ENCODE measurements around the gene C17orf114.

Gene C17orf114

DNA sequence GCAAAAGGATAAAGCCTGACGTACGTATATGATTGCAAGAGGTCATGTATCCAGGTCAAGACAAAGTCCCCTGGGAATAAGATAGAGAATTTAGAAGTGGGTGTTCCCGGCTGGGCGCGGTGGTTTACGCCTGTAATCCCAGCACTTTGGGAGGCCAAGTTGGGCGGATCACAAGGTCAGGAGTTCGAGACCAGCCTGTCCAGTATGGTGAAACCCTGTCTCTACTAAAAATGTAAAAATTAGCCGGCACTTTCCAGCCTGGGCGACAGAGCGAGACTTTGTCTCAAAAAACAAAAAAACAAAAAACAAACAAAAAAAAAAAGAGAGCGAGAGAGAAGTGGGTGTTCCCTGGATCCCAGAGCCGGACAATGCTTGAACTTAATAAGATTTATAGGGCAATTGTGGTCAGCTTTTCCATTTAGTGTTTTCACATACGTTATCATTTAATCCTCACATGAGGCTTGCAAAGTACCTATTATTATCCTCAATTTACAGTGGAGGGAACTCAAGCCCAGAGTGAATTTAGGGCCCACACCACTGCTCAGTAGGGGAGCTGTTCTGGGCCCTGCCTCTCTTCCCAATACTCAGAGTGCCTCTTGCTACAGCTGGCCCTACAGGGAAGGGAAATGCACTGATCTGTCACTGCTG, 13.8 kb downstream of the C17orf114 start:
- DNase-seq (ENCODE audit: low read depth in 2 of 2), result no peak

DNA sequence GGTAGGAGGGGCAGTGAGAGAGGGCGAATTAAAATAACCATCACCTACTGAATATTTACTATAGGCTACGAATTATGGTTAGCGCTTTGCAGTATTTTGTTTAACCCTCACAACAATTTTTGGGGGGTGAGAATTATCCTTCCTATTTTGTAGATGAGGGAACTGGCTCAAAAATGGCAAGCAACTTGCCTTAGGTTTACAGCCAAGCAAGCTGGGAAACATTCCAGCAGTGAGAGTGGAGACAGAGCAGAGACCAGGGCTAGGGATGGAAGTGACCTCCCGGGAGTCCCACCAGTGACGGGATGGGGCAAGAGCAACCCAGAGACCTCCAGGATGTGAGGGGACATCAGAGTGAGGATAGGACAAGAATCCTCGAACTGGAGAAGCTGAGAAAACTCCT, 15.6 kb downstream of the C17orf114 start:
- DNase-seq (ENCODE audit: low read depth in 2 of 2), result no peak

DNA sequence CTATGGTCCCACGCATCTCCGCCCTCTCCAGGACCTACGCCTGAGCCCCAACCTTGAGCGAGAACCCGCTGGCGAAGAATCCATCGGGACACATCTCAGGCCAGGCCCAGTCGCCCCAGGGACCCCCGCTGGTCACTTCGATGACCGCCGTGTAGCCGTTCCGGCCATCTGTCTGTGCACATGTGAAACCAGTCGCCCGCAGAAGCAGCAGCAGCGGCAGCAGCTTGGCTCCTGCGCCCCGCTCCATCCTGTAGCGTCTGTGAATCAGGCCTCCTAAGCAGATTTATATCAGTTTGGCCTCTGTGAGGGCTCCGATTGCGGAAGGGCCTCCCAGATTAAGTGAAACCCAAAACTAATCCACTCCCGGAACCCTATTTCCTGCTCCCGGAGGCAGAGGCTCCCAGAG, 16.0 kb downstream of the C17orf114 start, which contains the start of gene VMO1:
VMO1 (minus strand) TSS at position 259 of the 406 bp plus-strand sequence; CDS start at position 247, 12 bp downstream.
- no peak for DNase-seq (ENCODE audit: low read depth in 2 of 2)

DNA sequence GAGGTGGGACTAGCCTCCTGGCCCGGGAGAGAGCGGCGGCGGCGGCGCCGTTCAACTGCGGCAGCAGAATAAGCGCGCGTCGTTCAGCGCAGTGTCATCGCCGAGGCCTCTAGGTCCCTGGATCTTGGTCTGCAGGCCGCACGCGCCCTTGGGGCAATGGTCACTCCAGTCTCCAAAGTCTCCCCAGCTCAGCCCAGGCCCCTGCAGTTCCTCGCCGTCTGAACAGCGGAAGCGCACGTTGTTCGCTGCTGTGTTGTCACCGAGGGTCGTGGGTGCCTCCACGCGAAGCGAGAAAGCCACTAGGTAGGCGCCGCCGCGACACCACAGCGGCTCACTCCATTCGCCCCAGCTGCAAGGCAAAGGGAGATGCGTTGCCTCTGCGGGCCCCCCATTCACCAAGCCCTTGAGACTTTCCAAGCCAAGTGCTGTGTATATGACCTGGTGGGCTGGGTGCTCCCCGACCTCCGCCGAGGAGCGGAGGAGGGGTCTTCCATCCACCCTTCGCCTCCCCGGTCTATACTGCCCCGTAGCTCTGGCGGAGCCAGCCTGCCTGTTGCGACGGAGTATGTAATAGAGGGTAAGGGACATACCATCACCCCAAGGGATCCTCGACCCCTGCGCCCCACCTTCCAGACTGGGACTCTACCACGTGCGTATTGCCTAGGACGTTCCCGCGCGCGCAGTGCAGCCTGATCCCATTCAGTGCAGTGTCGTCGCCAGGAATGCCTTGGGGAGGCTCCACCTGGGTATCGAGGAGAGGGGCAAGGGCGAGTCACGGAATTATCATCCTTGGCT, 16.6 kb downstream of the C17orf114 start:
- DNase-seq (ENCODE audit: low read depth in 2 of 2), result no peak

DNA sequence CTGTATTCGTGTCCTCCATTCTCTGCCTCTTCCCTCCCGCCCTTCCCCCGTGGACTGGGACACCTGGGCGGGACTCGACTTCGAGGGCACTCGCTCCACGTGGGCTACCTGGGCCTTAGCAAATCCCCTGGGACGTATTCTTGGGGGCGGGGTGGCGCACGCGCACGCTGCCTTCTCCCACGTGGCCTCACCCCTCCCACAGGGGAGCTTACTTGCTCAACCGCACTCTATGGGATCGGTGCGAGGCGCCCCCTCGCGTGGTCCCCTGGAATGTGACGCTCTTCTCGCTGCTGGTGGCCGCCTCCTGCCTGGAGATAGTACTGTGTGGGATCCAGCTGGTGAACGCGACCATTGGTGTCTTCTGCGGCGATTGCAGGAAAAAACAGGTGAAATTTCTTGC, 19.5 kb downstream of the C17orf114 start:
- DNase-seq (ENCODE audit: low read depth in 2 of 2), result no peak

DNA sequence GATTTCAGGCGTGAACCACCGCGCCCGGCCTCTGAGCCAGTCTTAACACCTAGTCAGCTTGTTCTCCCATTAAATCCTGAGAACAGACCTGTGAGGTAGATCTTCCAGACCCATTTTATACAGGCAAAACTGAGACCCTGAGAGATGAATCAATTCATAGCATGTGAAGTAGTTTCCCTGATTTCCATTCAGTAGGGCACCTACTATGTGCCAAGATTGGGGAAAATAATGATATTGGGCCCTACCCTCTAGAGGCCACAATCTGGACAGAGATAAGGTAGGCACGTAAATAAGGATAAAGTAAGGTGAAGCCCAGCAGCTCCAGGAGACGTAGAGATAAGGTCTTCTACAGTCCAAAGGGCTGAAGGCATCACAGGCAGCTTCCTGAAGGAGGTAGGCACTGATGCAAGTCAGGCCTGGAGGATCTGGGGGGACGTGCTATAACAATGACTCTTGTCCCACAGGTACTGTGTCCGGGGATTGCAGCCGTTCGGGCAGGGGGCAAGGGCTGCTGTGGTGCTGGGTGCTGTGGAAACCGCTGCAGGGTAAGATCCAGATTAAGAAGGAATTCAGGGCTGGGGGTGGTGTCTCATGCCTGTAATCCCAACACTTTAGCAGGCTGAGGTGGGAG, 21.7 kb downstream of the C17orf114 start:
- DNase-seq (ENCODE audit: low read depth in 2 of 2), result no peak

DNA sequence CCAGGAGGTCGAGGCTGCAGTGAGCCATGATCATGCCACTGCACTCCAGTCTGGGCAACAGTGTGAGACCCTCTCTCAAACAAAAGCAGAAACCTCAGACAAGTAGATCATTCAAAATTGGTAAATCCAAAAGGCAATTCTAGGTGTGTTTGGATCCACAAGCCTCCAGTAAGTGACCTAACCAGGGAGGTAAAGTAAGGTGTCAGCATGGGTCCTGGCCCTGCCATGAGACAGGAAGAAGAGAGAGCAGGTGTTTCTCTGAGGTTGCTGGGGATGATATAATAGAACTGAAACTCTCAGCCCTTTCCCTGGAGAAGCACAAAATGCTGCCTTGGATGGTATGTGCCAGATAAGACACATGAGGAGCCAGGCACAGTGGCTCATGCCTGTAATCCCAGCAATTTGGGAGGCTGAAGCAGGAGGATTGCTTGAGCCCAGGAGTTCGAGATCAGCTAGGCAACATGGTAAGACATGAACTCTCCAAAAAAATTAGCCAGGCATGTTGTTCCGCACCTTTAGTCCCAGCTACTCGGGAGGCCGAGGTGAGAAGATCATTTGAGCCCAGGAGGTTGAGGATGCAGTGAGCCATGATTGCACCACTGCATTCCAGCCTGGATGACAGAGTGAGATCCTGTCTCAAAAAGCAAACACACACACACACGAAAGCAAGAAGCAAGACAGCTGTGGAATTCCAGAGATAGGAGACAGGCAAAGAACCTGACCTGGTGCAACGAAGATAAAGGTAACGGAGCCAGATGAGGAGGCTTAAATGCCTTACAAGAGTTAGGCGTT, 24.0 kb downstream of the C17orf114 start:
- no peak for DNase-seq (ENCODE audit: low read depth in 2 of 2)

DNA sequence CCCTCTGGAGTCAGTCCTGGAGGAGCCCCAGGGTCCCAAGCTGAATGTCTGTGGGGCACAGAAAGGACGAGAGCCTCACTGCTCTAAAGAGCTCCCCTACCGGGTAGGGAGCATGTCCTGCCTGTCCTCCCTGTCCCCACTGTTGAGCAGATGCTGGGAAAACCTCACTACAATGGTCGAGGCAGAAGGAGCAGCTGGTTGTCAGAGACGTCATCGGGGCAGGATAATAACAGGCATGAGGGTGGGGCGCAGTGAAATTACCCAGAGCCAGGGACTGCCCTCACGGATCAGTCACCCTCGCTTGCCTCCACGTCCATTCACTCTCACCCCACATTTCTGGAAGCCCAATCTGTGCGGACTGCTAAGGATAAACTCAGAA, 29.9 kb downstream of the C17orf114 start:
- no peak for DNase-seq (ENCODE audit: low read depth in 2 of 2)

DNA sequence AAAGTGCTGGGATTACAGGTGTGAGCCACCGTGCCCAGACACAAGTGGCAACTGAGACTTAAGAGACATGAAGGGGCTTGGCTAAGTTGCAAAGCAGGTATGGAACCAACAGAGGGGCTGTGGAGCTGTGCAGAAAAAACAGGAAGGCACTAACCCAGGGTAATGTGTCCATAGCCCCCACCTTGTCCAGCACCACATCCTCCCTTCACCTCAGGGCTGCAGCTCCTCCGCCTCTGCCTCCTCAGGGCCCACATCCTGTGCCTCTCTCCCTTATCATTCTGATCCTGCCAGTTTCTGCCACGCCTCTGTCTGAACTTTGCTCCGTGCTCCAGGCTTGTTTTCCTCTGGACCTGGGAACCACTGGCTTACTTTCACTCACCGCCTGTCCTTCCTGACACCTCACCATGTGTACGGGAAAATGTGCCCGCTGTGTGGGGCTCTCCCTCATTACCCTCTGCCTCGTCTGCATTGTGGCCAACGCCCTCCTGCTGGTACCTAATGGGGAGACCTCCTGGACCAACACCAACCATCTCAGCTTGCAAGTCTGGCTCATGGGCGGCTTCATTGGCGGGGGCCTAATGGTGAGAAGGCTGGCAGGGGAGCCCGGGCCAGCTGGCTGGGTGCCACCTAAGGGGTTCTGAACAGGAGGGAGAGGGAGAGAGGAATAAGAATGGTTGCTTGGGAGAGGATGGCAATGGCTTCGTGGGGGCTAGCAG, 30.5 kb downstream of the C17orf114 start, which contains the start of gene TM4SF5:
TM4SF5 (plus strand) TSS at position 368 of the 716 bp plus-strand sequence; CDS start at position 405, 37 bp downstream.
- DNase-seq (ENCODE audit: low read depth in 2 of 2), result no peak

DNA sequence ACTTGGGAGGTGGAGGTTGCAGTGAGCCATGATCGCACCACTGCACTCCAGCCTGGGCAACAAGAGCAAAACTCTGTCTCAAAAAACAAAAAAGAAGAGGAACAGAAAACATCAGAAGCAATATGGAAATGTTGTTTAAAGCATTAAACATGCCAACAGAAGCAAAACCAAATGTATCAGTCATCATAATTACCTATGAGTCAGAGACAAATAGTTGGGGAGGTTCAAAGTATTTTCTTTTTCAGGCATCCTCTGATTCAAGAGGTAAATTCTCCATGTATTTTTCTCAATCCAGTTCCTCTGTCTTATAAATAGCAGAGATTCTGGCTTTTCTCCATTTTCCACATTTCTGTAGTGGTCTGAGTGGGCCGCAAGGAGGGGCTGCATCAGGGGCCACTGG, 32.5 kb downstream of the C17orf114 start:
- no peak for DNase-seq (ENCODE audit: low read depth in 2 of 2)

DNA sequence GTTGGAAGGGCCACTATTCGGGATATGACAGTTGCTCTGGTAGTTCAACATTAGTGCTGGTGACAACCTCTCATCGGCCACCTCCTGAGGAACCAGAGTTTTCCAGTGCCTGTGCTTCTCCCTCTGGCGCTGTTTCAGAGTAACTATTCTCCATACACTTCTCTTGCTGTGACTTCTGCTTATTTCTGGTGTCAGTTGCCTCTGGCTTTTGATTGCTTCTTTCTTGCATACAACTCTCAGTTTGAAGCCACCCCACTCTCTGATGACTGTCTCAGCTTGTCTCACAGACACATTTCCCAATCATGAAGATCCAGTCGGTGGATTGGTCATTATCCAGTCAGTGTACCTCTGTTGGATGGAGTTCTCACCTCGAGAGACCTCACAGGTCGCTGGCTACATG, 33.8 kb downstream of the C17orf114 start:
- no peak for DNase-seq (ENCODE audit: low read depth in 2 of 2)

DNA sequence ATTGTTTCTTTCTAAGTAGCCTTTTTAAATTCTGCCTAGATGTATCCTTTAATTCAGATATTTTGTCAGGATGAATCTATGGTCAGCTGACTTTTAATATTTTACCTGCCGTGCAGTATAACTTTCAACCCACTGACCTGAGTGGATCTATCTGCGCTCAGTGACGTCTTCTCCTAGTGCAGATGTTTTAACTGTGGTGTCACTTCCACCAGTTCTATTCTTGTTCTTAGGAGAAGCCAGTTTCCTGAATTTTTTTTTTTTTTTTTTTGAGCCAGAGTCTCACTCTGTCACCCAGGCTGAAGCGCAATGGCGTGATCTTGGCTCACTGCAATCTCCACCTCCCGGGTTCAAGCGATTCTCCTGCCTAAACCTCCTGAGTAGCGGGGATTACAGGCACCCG, 35.4 kb downstream of the C17orf114 start:
- no peak for DNase-seq (ENCODE audit: low read depth in 2 of 2)

DNA sequence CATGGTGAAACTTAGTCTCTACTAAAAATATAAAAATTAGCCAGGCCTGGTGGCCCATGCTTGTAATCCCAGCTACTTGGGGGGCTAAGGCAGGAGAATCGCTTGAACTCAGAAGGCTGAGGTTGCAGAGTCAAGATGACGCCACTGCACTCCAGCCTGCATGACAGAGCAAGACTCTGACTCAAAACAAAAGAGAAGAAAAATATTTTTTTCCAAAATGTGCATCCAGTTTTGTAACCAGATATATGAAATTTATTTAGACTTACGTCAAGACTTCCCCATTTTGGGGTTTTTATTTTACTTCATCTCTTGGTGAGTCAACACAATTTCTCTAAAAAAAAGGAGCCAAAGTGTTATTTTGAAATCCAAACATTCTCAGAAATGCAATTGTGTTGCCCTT, 35.9 kb downstream of the C17orf114 start:
- DNase-seq (ENCODE audit: low read depth in 2 of 2), result no peak

DNA sequence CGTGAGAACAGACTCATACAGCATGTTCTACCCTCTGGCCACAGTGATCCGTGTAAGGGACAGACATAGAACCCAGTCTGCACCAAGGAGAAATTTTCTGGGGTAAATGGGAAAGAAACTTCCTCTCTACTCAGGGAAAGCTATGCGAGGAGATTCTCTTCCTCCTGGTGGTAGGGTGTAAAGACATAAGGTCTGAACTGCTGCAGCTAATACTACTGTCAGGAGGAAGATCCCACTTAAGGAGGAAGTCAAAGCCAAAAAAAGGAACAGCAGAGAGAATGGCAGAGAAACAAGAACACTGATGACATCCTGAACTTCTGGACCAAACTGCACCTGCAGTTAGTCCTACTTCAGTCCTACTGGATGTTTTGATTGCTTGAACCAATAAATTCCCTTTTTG, 37.5 kb downstream of the C17orf114 start:
- DNase-seq (ENCODE audit: low read depth in 2 of 2), result no peak

DNA sequence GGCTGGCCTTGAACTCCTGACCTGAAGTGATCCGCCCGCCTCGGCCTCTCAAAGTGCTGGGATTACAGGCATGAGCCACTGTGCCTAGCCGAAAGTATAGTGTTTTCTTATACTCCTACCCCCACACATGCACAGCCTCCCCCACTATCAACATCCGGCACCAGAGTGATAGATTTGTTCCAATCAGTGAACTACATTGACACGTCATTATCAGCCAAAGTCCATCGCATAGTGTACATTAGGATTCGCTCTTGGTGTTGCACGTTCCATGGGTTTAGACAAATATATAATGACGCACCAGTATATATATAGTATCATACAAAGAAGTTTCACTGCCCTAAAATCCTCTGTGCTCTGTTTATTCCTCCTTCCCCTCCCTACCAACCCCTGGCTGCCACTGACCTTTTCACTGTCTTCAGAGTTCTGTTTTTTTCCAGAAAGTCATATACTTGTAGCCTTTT, 42.3 kb downstream of the C17orf114 start:
- no peak for DNase-seq (ENCODE audit: low read depth in 2 of 2)

DNA sequence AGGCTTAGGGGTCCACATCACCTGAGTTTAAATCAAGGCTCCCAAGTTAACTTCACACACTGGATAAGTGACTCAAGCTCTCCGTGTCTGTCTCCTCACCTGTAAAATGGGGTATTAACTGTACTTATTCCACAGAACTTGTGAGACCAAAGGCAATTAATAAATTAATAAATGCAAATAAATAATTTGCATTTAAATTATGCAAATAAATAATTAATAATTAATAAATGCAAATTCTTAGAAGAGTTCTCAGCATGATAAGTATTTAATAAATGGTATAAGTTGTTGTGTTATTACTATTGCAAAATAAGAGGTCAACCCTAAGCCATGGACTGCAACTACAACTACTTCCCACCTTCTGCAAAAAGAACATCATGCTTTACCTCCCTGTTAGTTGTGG, 48.7 kb downstream of the C17orf114 start:
- no peak for DNase-seq (ENCODE audit: low read depth in 2 of 2)

DNA sequence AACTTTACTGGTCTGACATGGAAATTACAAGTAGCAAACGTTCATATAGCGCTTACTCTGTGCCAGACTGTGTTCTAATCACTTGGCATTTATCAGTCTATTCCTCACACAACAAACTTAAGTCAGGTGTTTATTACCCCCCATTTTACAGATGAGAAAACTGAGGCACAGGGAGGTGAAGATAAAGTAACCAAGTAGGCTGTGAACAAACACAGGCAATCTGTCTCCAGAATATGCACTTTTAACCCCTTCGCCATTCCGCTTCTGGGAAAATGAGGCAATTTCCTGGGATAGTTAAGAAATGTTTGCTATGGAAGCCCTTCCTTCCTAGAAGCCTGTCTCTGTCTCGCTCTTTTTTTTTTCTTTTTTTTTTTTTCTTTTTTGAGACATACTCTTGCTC, 50.2 kb downstream of the C17orf114 start:
- DNase-seq (ENCODE audit: low read depth in 2 of 2), result no peak
